ENCODE results near the gene RGL4.

DNA sequence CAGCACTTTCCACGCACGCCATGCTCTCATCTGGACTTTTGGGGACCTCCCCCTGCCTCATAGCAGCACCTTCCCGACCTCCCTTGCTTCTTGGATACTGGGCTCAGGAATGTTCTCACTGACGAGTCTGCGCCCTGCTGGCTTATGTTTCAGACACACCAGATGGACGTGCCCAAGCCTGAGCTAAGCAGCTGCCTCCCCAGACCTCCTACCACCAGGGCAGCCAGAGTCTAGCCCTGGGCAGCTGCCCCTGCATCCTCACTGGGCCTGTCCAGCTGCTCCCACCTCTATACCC lies 13.2 kb upstream of the RGL4 start:
- no peak for TF ChIP-seq POLR2AphosphoS5 (IDR thresholded peaks at IDR 0.05)
- TF ChIP-seq, protein P1, sequence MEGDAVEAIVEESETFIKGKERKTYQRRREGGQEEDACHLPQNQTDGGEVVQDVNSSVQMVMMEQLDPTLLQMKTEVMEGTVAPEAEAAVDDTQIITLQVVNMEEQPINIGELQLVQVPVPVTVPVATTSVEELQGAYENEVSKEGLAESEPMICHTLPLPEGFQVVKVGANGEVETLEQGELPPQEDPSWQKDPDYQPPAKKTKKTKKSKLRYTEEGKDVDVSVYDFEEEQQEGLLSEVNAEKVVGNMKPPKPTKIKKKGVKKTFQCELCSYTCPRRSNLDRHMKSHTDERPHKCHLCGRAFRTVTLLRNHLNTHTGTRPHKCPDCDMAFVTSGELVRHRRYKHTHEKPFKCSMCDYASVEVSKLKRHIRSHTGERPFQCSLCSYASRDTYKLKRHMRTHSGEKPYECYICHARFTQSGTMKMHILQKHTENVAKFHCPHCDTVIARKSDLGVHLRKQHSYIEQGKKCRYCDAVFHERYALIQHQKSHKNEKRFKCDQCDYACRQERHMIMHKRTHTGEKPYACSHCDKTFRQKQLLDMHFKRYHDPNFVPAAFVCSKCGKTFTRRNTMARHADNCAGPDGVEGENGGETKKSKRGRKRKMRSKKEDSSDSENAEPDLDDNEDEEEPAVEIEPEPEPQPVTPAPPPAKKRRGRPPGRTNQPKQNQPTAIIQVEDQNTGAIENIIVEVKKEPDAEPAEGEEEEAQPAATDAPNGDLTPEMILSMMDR (IDR thresholded peaks at IDR 0.05), result no peak
